ENCODE data around the gene PAX3.
A peak's percentile ranks its signal among the peaks of the same experiment; 100 is the strongest.

The PAX3 gene

GRCh38 chr2:222193328-222193983 is 105.3 kb downstream of the PAX3 start:
- Histone ChIP-seq H3K4me3 (ENCODE audit: insufficient read depth, low read depth, low read length) (no peak overlapping the region), H3K4me1 (ENCODE audit: control insufficient read depth, insufficient read depth, low read length) (peaks cover 8% of the 10 kb centered on the region), H3K9me3 (ENCODE audit: control insufficient read depth, low read length) (no peaks in the 10 kb centered on the region), H3K27ac (ENCODE audit: insufficient read depth, low read depth, low read length, poor library complexity, severe bottlenecking) (no peak overlapping the region), H3K27me3 (ENCODE audit: control insufficient read depth, insufficient read depth, low read length, poor library complexity, severe bottlenecking) (no peaks in the 10 kb centered on the region), H3K36me3 (ENCODE audit: control insufficient read depth, insufficient read depth, low read length) (no peaks in the 10 kb centered on the region)
- 82 to 91% methylated on average over 4 to 5 of the region's 5 CpGs for WGBS, 2 experiments

- Histone ChIP-seq H3K36me3 (ENCODE audit: control insufficient read depth, insufficient read depth, low read length) (no peaks in the 10 kb centered on the region), H3K4me1 (ENCODE audit: control insufficient read depth, insufficient read depth, low read length) (no peaks in the 10 kb centered on the region), H3K4me3 (ENCODE audit: insufficient read depth, low read depth, low read length) (no peak overlapping the region), H3K27ac (ENCODE audit: insufficient read depth, low read depth, low read length, poor library complexity, severe bottlenecking) (no peak overlapping the region), H3K9me3 (ENCODE audit: control insufficient read depth, low read length) (no peaks in the 10 kb centered on the region), H3K27me3 (ENCODE audit: control insufficient read depth, insufficient read depth, low read length, poor library complexity, severe bottlenecking) (peaks cover 17% of the 10 kb centered on the region)
- 80% methylated on average over 1 of the region's 1 CpG; no CpG with 5 or more reads in 1 of the 2 experiments for WGBS, 2 experiments
Measured at GRCh38 chr2:222180619-222181018, 118.2 kb downstream of the PAX3 start.

GRCh38 chr2:222179592-222179991 is 119.2 kb downstream of the PAX3 start:
- Histone ChIP-seq H3K36me3 (ENCODE audit: control insufficient read depth, insufficient read depth, low read length) (no peaks in the 10 kb centered on the region), H3K27ac (ENCODE audit: insufficient read depth, low read depth, low read length, poor library complexity, severe bottlenecking) (no peak overlapping the region), H3K9me3 (ENCODE audit: control insufficient read depth, low read length) (no peaks in the 10 kb centered on the region), H3K4me1 (ENCODE audit: control insufficient read depth, insufficient read depth, low read length) (no peaks in the 10 kb centered on the region), H3K4me3 (ENCODE audit: insufficient read depth, low read depth, low read length) (no peak overlapping the region), H3K27me3 (ENCODE audit: control insufficient read depth, insufficient read depth, low read length, poor library complexity, severe bottlenecking) (peaks cover 25% of the 10 kb centered on the region)

GRCh38 chr2:222178450-222178849 is 120.3 kb downstream of the PAX3 start:
- H3K9me3 ChIP-seq (ENCODE audit: control insufficient read depth, low read length) = no peaks in the 10 kb centered on the region
- H3K27me3 ChIP-seq (ENCODE audit: control insufficient read depth, insufficient read depth, low read length, poor library complexity, severe bottlenecking) = peaks cover 33% of the 10 kb centered on the region
- H3K27ac ChIP-seq (ENCODE audit: insufficient read depth, low read depth, low read length, poor library complexity, severe bottlenecking) = no peak overlapping the region
- no peaks in the 10 kb centered on the region for H3K36me3 ChIP-seq (ENCODE audit: control insufficient read depth, insufficient read depth, low read length)
- H3K4me3 ChIP-seq (ENCODE audit: insufficient read depth, low read depth, low read length) = no peak overlapping the region
- WGBS, 2 experiments = 92 to 93% methylated on average over 4 of the region's 4 CpGs
- H3K4me1 ChIP-seq (ENCODE audit: control insufficient read depth, insufficient read depth, low read length) = peaks cover 2% of the 10 kb centered on the region

- peaks cover 33% of the 10 kb centered on the region for H3K27me3 ChIP-seq (ENCODE audit: control insufficient read depth, insufficient read depth, low read length, poor library complexity, severe bottlenecking)
- no peaks in the 10 kb centered on the region for H3K9me3 ChIP-seq (ENCODE audit: control insufficient read depth, low read length)
- no peak overlapping the region for H3K4me3 ChIP-seq (ENCODE audit: insufficient read depth, low read depth, low read length)
- H3K36me3 ChIP-seq (ENCODE audit: control insufficient read depth, insufficient read depth, low read length) = no peaks in the 10 kb centered on the region
- 20 to 27% methylated on average over 3 of the region's 3 CpGs for whole genome bisulfite sequencing, 2 experiments
- peaks cover 2% of the 10 kb centered on the region for H3K4me1 ChIP-seq (ENCODE audit: control insufficient read depth, insufficient read depth, low read length)
- H3K27ac ChIP-seq (ENCODE audit: insufficient read depth, low read depth, low read length, poor library complexity, severe bottlenecking) = no peak overlapping the region
Measured at GRCh38 chr2:222176890-222177289, 121.9 kb downstream of the PAX3 start.

GRCh38 chr2:222174450-222174849 is 124.3 kb downstream of the PAX3 start:
- WGBS, 2 experiments = 27 to 31% methylated on average over 3 of the region's 3 CpGs
- peaks cover 33% of the 10 kb centered on the region for H3K27me3 ChIP-seq (ENCODE audit: control insufficient read depth, insufficient read depth, low read length, poor library complexity, severe bottlenecking)
- H3K4me1 ChIP-seq (ENCODE audit: control insufficient read depth, insufficient read depth, low read length) = peaks cover 2% of the 10 kb centered on the region

GRCh38 chr2:222169346-222169745 is 129.5 kb downstream of the PAX3 start:
- Histone ChIP-seq H3K4me1 (ENCODE audit: control insufficient read depth, insufficient read depth, low read length) (peaks cover 7% of the 10 kb centered on the region), H3K27ac (ENCODE audit: insufficient read depth, low read depth, low read length, poor library complexity, severe bottlenecking) (no peak overlapping the region), H3K27me3 (ENCODE audit: control insufficient read depth, insufficient read depth, low read length, poor library complexity, severe bottlenecking) (peaks cover 6% of the 10 kb centered on the region), H3K36me3 (ENCODE audit: control insufficient read depth, insufficient read depth, low read length) (no peaks in the 10 kb centered on the region), H3K4me3 (ENCODE audit: insufficient read depth, low read depth, low read length) (no peak overlapping the region), H3K9me3 (ENCODE audit: control insufficient read depth, low read length) (no peaks in the 10 kb centered on the region)
- 91 to 96% methylated on average over 3 to 4 of the region's 4 CpGs for WGBS, 2 experiments

More at GRCh38 chr2:222174450-222174849, 124.3 kb downstream of the PAX3 start:
- H3K9me3 ChIP-seq (ENCODE audit: control insufficient read depth, low read length) = no peaks in the 10 kb centered on the region
- H3K27ac ChIP-seq (ENCODE audit: insufficient read depth, low read depth, low read length, poor library complexity, severe bottlenecking) = no peak overlapping the region
- no peak overlapping the region for H3K4me3 ChIP-seq (ENCODE audit: insufficient read depth, low read depth, low read length)
- no peaks in the 10 kb centered on the region for H3K36me3 ChIP-seq (ENCODE audit: control insufficient read depth, insufficient read depth, low read length)

- whole genome bisulfite sequencing, 2 experiments = 87 to 93% methylated on average over 7 to 8 of the region's 8 CpGs
- Histone ChIP-seq H3K36me3 (ENCODE audit: control insufficient read depth, insufficient read depth, low read length) (no peaks in the 10 kb centered on the region), H3K4me3 (ENCODE audit: insufficient read depth, low read depth, low read length) (no peak overlapping the region), H3K27me3 (ENCODE audit: control insufficient read depth, insufficient read depth, low read length, poor library complexity, severe bottlenecking) (no peaks in the 10 kb centered on the region), H3K9me3 (ENCODE audit: control insufficient read depth, low read length) (no peaks in the 10 kb centered on the region), H3K27ac (ENCODE audit: insufficient read depth, low read depth, low read length, poor library complexity, severe bottlenecking) (no peak overlapping the region), H3K4me1 (ENCODE audit: control insufficient read depth, insufficient read depth, low read length) (peaks cover 5% of the 10 kb centered on the region)
Measured at GRCh38 chr2:222167762-222168161, 131.0 kb downstream of the PAX3 start.

GRCh38 chr2:222160944-222161343 is 137.9 kb downstream of the PAX3 start:
- no peaks in the 10 kb centered on the region for H3K36me3 ChIP-seq (ENCODE audit: control insufficient read depth, insufficient read depth, low read length)
- WGBS, 2 experiments = 20 to 38% methylated on average over 5 of the region's 5 CpGs
- no peaks in the 10 kb centered on the region for H3K9me3 ChIP-seq (ENCODE audit: control insufficient read depth, low read length)
- H3K4me1 ChIP-seq (ENCODE audit: control insufficient read depth, insufficient read depth, low read length) = peaks cover 26% of the 10 kb centered on the region
- no peak overlapping the region for H3K4me3 ChIP-seq (ENCODE audit: insufficient read depth, low read depth, low read length)
- no peaks in the 10 kb centered on the region for H3K27me3 ChIP-seq (ENCODE audit: control insufficient read depth, insufficient read depth, low read length, poor library complexity, severe bottlenecking)
- H3K27ac ChIP-seq (ENCODE audit: insufficient read depth, low read depth, low read length, poor library complexity, severe bottlenecking) = no peak overlapping the region

GRCh38 chr2:222160125-222160524 is 138.7 kb downstream of the PAX3 start:
- Histone ChIP-seq H3K4me1 (ENCODE audit: control insufficient read depth, insufficient read depth, low read length) (peaks cover 22% of the 10 kb centered on the region), H3K27me3 (ENCODE audit: control insufficient read depth, insufficient read depth, low read length, poor library complexity, severe bottlenecking) (no peaks in the 10 kb centered on the region), H3K4me3 (ENCODE audit: insufficient read depth, low read depth, low read length) (no peak overlapping the region), H3K36me3 (ENCODE audit: control insufficient read depth, insufficient read depth, low read length) (no peaks in the 10 kb centered on the region), H3K9me3 (ENCODE audit: control insufficient read depth, low read length) (no peaks in the 10 kb centered on the region), H3K27ac (ENCODE audit: insufficient read depth, low read depth, low read length, poor library complexity, severe bottlenecking) (peak overlapping the region; percentile 36)
- 95 to 100% methylated on average over 2 of the region's 2 CpGs for WGBS, 2 experiments

Data from ectodermal cell (in vitro differentiated cells).